HepG2 (cell line): Measurements from ENCODE around the gene ADARB2. TPM values are rescaled to one million over a fixed set of nuclear protein-coding genes. Genes with fewer than 3 reads are reported as not detected.

Experiments used
- ATAC-seq: fragments of 200-7000 bp; cut with Tn5 transposase; 3 replicates; pipeline ENCODE4 v1.9.1; 2020; ENCODE audit warnings: mild to moderate bottlenecking, moderate library complexity
- BruUV-seq: library from RNA; stranded (reverse); fragments of 400-500 nt; replicated peaks from 2 replicates; lab custom pipeline; 2021; lab: Mats Ljungman, UMichigan
- CTCF ChIA-PET: fragments of 300-600 bp; formaldehyde crosslinking; extraction: SDS; loops from one replicate; lab custom pipeline; 2021; ENCODE audit warnings: low total read pairs, inconsistent platforms, low intra/inter-chr PET ratio; lab: Yijun Ruan, JAX
- POLR2A ChIA-PET: fragments of 350-600 bp; sonication (Branson Sonifier 250); formaldehyde crosslinking; loops from one replicate; lab custom pipeline; 2020; ENCODE audit warnings: antibody characterized with exemption, inconsistent platforms; lab: Yijun Ruan, JAX
- DNase-seq: peaks from one replicate; pipeline ENCODE4 v3.0.0-alpha.2; 2015; ENCODE audit warnings: low spot score
- FAIRE-seq: peaks from 3 replicates; lab custom pipeline; 2011; peaks lifted over from hg19 to GRCh38; lab: Jason Lieb, UNC
- H2AFZ ChIP-seq: one replicate; pipeline ENCODE4 v1.6.1; 2011; ENCODE audit warnings: low read length, inconsistent platforms
- H3K27ac ChIP-seq: fragments of 300-600 bp; 3 replicates; pipeline ENCODE4 v1.8.0; 2011; ENCODE audit warnings: mixed run types, mild to moderate bottlenecking, mixed read lengths, low read length, inconsistent platforms; ENCODE audit not compliant: insufficient read depth; ENCODE audit errors: extremely low read length
- H3K27me3 ChIP-seq, 2 experiments: fragments of 200-600 bp in 1 of 2; 2 replicates in 1 of 2; 3 replicates in 1 of 2; pipeline versions ENCODE4 v1.6.0 to v1.8.0; 2011; ENCODE audit warnings: low read length in 2 of 2, mild to moderate bottlenecking in 2 of 2, moderate library complexity in 2 of 2, inconsistent platforms in 1 of 2; ENCODE audit not compliant: insufficient read depth in 2 of 2, control insufficient read depth in 1 of 2
- H3K36me3 ChIP-seq, 2 experiments: fragments of 200-600 bp in 1 of 2; replicated peaks in 1 of 2; 2 replicates in 1 of 2; 3 replicates in 1 of 2; pipeline versions ENCODE4 v1.5.1 to v1.8.0; 2011; ENCODE audit warnings: low read length in 2 of 2, inconsistent platforms in 1 of 2; ENCODE audit not compliant: insufficient read depth in 2 of 2, control insufficient read depth in 1 of 2
- H3K4me1 ChIP-seq: 2 replicates; pipeline ENCODE4 v1.5.1; 2012; ENCODE audit warnings: low read length, inconsistent platforms; ENCODE audit not compliant: insufficient read depth
- H3K4me2 ChIP-seq: 2 replicates; pipeline ENCODE4 v1.6.0; 2011; ENCODE audit warnings: low read depth, low read length, inconsistent platforms
- H3K4me3 ChIP-seq, 3 experiments: fragments of 200-600 bp in 1 of 3; sonication (generic), shearing (Covaris generic) in 1 of 3; replicated peaks in 1 of 3; 2 replicates each; pipeline ENCODE4 v1.5.1; 2011 to 2016; ENCODE audit warnings: low read length in 3 of 3, inconsistent platforms in 2 of 3, low read depth in 2 of 3, mild to moderate bottlenecking in 2 of 3, control low read depth in 1 of 3, mixed read lengths in 1 of 3; ENCODE audit not compliant: insufficient read depth in 1 of 3
- H3K79me2 ChIP-seq: one replicate; pipeline ENCODE4 v1.6.1; 2011; ENCODE audit warnings: low read length, inconsistent platforms; ENCODE audit not compliant: insufficient read depth
- H3K9ac ChIP-seq: 2 replicates; pipeline ENCODE4 v1.6.0; 2011; ENCODE audit warnings: mild to moderate bottlenecking, low read depth, low read length, inconsistent platforms; ENCODE audit not compliant: insufficient read depth
- H3K9me3 ChIP-seq: 2 replicates; pipeline ENCODE4 v1.5.1; 2012; ENCODE audit warnings: mild to moderate bottlenecking, low read length
- H4K20me1 ChIP-seq: 2 replicates; pipeline ENCODE4 v1.6.0; 2011; ENCODE audit warnings: inconsistent platforms, mild to moderate bottlenecking, low read length, moderate library complexity; ENCODE audit not compliant: insufficient read depth
- AKAP8 ChIP-seq: sonication (generic); formaldehyde crosslinking; IDR thresholded peaks from 2 replicates; pipeline ENCODE4 v1.5.1; 2020; ENCODE audit warnings: mild to moderate bottlenecking, missing genetic modification reagents
- BCL6 ChIP-seq: IDR thresholded peaks from 2 replicates; pipeline ENCODE4 v1.6.1; 2016; ENCODE audit warnings: missing genetic modification reagents, missing compliant biosample characterization
- RBFOX2 ChIP-seq: fragments of 200-400 bp; formaldehyde crosslinking; IDR thresholded peaks from 2 replicates; pipeline ENCODE4 v1.6.1; 2017; ENCODE audit warnings: low read depth, mild to moderate bottlenecking, low read length
- ZFP36L1 ChIP-seq: sonication (generic); formaldehyde crosslinking; IDR thresholded peaks from 2 replicates; pipeline ENCODE4 v1.8.0; 2022; ENCODE audit warnings: mild to moderate bottlenecking, missing genetic modification reagents, moderate library complexity
- ZFP36L2 ChIP-seq: sonication (generic); formaldehyde crosslinking; IDR thresholded peaks from 2 replicates; pipeline ENCODE4 v1.4.0; 2020; ENCODE audit warnings: missing genetic modification reagents
- ZSCAN21 ChIP-seq: sonication (generic); formaldehyde crosslinking; IDR thresholded peaks from 2 replicates; pipeline ENCODE4 v1.8.0; 2022; ENCODE audit warnings: mild to moderate bottlenecking, missing genetic modification reagents, moderate library complexity, borderline replicate concordance
- WGBS: methylation state at CpG from one replicate; pipeline ENCODE4 v1.1.6; 2017; ENCODE audit warnings: low lambda C conversion rate; 5-methylcytosine and 5-hydroxymethylcytosine counted together
- in situ Hi-C: cut with HindIII; loops from 2 replicates; pipeline ENCODE4 v1.10.0; 2017; ENCODE audit warnings: low pct_unique_long_range_greater_than_20kb; ENCODE audit not compliant: extremely low pct_ligation_motif_present
- intact Hi-C: fragments of 100-400 bp; cut with micrococcal nuclease; formaldehyde crosslinking; loops from one replicate; pipeline ENCODE4 v1.10.0; 2022; ENCODE audit not compliant: unreplicated experiment
- polyA plus RNA-seq, 8 experiments: library from polyadenylated mRNA; depleted of rRNA in 3 of 8; stranded (reverse) in 7 of 8; unstranded in 1 of 8; fragments of >200 nt; fragmentation: Illumina TruSeq in 4 of 8; extraction: Trizol in 4 of 8; gene quantifications; 2 replicates each; pipeline versions ENCODE4 v1.2.1 to v1.2.3, GENCODE V29; 2011 to 2016; ENCODE audit warnings: low read depth in 4 of 8, missing spikeins in 1 of 8, mixed read lengths in 1 of 8; ENCODE audit not compliant: insufficient read depth in 1 of 8
- total RNA-seq, 5 experiments: library from RNA; depleted of rRNA; stranded (reverse); fragments of >200 nt; fragmentation: Illumina TruSeq; extraction: Trizol; gene quantifications; 2 replicates each; pipeline ENCODE4 v1.2.3, GENCODE V29; 2016; ENCODE audit warnings: low read depth in 1 of 5
- TF ChIP-seq, protein P1 (sequence below): IDR thresholded peaks from 2 replicates; pipeline ENCODE4 v1.6.1; 2018; ENCODE audit warnings: missing genetic modification reagents
- TF ChIP-seq, protein P2 (sequence below), 2 experiments: sonication (generic) in 1 of 2; formaldehyde crosslinking in 1 of 2; IDR thresholded peaks; 2 replicates each; pipeline versions ENCODE4 v1.4.0 to v1.6.1; 2016 to 2020; ENCODE audit warnings: borderline replicate concordance in 1 of 2, low read depth in 1 of 2, mild to moderate bottlenecking in 1 of 2, missing genetic modification reagents in 1 of 2
- TF ChIP-seq, protein P3 (sequence below): sonication (generic); formaldehyde crosslinking; IDR thresholded peaks from 2 replicates; pipeline ENCODE4 v1.4.0; 2020; ENCODE audit warnings: missing genetic modification reagents, borderline replicate concordance

Gene ADARB2
- total and polyA plus RNA-seq, 2 of the 13 experiments (the other 11 are each of a cell fraction or from before 2014, with no cell fraction given): not detected

DNA sequence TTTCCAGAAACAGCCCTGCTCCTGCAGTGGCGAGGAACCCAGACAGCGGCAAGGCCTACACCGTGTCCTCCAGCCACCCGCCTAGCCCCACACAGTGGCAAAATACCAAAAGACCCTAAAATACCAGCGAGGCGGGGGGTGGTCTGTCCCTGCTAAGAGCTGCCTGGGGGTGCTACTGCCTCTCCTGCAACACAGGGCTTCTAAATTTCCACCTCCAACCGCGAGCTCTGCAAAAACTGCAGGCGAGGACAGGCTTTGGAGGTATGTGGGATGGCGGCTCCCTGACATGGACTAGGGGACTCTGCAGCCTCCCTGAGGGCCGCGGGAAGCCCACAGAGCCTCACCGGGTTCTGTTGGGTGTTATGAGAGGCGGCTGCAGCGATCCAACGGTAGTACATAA is 558.8 kb downstream of the ADARB2 start:
- Histone ChIP-seq H4K20me1 (no peaks in the 10 kb centered on the region), H3K27me3 (peaks cover 16 to 77% of the 10 kb centered on the region in 2 experiments; a peak in 4 of 5 replicates), H3K79me2 (no peaks in the 10 kb centered on the region), H3K27ac (no peak overlapping the region), H3K4me1 (no peaks in the 10 kb centered on the region), H3K9me3 (no peaks in the 10 kb centered on the region), H3K4me3 (no peak overlapping the region), H2AFZ (no peak overlapping the region), H3K9ac (no peak overlapping the region), H3K36me3 (no peaks in the 10 kb centered on the region), H3K4me2 (no peak overlapping the region)
- WGBS: 51% methylated on average over 6 of the region's 16 CpGs
- no peak for DNase-seq
- in situ Hi-C loops: no loop called here
- intact Hi-C loops: no loop called here
- ChIA-PET POLR2A (no interaction called here), CTCF (no interaction called here)
- no TSS peak for BruUV-seq
- no peak for TF ChIP-seq BCL6 (CRISPR knock-in tag)
- TF ChIP-seq, protein P1, sequence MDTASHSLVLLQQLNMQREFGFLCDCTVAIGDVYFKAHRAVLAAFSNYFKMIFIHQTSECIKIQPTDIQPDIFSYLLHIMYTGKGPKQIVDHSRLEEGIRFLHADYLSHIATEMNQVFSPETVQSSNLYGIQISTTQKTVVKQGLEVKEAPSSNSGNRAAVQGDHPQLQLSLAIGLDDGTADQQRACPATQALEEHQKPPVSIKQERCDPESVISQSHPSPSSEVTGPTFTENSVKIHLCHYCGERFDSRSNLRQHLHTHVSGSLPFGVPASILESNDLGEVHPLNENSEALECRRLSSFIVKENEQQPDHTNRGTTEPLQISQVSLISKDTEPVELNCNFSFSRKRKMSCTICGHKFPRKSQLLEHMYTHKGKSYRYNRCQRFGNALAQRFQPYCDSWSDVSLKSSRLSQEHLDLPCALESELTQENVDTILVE (CRISPR knock-in tag): no peak
- TF ChIP-seq ZFP36L1: no peak
- TF ChIP-seq ZFP36L2 (CRISPR knock-in tag): no peak
- no peak for TF ChIP-seq ZSCAN21
- FAIRE-seq: no peak
- ATAC-seq: no peak

- in situ Hi-C loops: no loop called here
- CTCF ChIA-PET: no interaction called here
- TF ChIP-seq RBFOX2 (no peak), AKAP8 (no peak)
- TF ChIP-seq, protein P2, sequence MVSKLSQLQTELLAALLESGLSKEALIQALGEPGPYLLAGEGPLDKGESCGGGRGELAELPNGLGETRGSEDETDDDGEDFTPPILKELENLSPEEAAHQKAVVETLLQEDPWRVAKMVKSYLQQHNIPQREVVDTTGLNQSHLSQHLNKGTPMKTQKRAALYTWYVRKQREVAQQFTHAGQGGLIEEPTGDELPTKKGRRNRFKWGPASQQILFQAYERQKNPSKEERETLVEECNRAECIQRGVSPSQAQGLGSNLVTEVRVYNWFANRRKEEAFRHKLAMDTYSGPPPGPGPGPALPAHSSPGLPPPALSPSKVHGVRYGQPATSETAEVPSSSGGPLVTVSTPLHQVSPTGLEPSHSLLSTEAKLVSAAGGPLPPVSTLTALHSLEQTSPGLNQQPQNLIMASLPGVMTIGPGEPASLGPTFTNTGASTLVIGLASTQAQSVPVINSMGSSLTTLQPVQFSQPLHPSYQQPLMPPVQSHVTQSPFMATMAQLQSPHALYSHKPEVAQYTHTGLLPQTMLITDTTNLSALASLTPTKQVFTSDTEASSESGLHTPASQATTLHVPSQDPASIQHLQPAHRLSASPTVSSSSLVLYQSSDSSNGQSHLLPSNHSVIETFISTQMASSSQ (IDR thresholded peaks at IDR 0.05; ENCODE audit: low read depth): no peak
- TF ChIP-seq, protein P2 (CRISPR knock-in tag; IDR thresholded peaks at IDR 0.05; ENCODE audit: borderline replicate concordance): no peak
- TF ChIP-seq, protein P3, sequence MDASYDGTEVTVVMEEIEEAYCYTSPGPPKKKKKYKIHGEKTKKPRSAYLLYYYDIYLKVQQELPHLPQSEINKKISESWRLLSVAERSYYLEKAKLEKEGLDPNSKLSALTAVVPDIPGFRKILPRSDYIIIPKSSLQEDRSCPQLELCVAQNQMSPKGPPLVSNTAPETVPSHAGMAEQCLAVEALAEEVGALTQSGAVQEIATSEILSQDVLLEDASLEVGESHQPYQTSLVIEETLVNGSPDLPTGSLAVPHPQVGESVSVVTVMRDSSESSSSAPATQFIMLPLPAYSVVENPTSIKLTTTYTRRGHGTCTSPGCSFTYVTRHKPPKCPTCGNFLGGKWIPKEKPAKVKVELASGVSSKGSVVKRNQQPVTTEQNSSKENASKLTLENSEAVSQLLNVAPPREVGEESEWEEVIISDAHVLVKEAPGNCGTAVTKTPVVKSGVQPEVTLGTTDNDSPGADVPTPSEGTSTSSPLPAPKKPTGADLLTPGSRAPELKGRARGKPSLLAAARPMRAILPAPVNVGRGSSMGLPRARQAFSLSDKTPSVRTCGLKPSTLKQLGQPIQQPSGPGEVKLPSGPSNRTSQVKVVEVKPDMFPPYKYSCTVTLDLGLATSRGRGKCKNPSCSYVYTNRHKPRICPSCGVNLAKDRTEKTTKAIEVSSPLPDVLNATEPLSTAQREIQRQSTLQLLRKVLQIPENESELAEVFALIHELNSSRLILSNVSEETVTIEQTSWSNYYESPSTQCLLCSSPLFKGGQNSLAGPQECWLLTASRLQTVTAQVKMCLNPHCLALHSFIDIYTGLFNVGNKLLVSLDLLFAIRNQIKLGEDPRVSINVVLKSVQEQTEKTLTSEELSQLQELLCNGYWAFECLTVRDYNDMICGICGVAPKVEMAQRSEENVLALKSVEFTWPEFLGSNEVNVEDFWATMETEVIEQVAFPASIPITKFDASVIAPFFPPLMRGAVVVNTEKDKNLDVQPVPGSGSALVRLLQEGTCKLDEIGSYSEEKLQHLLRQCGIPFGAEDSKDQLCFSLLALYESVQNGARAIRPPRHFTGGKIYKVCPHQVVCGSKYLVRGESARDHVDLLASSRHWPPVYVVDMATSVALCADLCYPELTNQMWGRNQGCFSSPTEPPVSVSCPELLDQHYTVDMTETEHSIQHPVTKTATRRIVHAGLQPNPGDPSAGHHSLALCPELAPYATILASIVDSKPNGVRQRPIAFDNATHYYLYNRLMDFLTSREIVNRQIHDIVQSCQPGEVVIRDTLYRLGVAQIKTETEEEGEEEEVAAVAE (CRISPR knock-in tag): no peak
Measured at GRCh38 chr10:1177936-1178335, 559.4 kb downstream of the ADARB2 start.

More at GRCh38 chr10:1177936-1178335, 559.4 kb downstream of the ADARB2 start:
- Histone ChIP-seq H3K79me2 (no peaks in the 10 kb centered on the region), H3K4me1 (no peaks in the 10 kb centered on the region), H3K4me2 (no peak overlapping the region), H3K9ac (no peak overlapping the region), H3K9me3 (no peaks in the 10 kb centered on the region), H4K20me1 (no peaks in the 10 kb centered on the region), H3K36me3 (no peaks in the 10 kb centered on the region), H3K4me3 (no peak overlapping the region), H2AFZ (no peak overlapping the region), H3K27ac (no peak overlapping the region), H3K27me3 (peaks cover 17 to 77% of the 10 kb centered on the region in 2 experiments; a peak in 4 of 5 replicates)
- BruUV-seq: no TSS peak
- POLR2A ChIA-PET: no interaction called here
- no peak for FAIRE-seq
- 29% methylated on average over 9 of the region's 9 CpGs for WGBS
- intact Hi-C loops: no loop called here
- no peak for ATAC-seq
- DNase-seq: no peak
